SU-DHL-6 (cell line): ENCODE data around the gene SLC6A3.

Source experiments
- H2AFZ ChIP-seq: fragments of 200-600 bp; sonication (generic); 2 replicates; pipeline ENCODE4 v1.6.1; 2014; ENCODE audit warnings: low read depth, mild to moderate bottlenecking, moderate library complexity, mixed read lengths, antibody characterized with exemption, low read length; ENCODE audit not compliant: severe bottlenecking
- H3F3A ChIP-seq: fragments of 200-600 bp; shearing (Covaris generic); 2 replicates; pipeline ENCODE4 v1.6.0; 2016; ENCODE audit warnings: antibody characterized with exemption, mild to moderate bottlenecking; ENCODE audit not compliant: insufficient read depth
- H3K27ac ChIP-seq: fragments of 200-600 bp; sonication (generic); 2 replicates; pipeline ENCODE4 v1.5.1; 2016; ENCODE audit warnings: low read depth, mild to moderate bottlenecking, low read length, moderate library complexity, mixed read lengths
- H3K27me3 ChIP-seq: fragments of 200-600 bp; sonication (generic), shearing (Covaris generic); 2 replicates; pipeline ENCODE4 v1.6.0; 2014; ENCODE audit warnings: mild to moderate bottlenecking, low read length
- H3K36me3 ChIP-seq: fragments of 200-600 bp; sonication (generic); 2 replicates; pipeline ENCODE4 v1.6.1; 2014; ENCODE audit warnings: mild to moderate bottlenecking, low read length, mixed read lengths
- H3K4me2 ChIP-seq: fragments of 300-600, 200-600 bp; shearing (Covaris generic), sonication (generic); 2 replicates; pipeline ENCODE4 v1.6.0; 2014; ENCODE audit warnings: low read length, low read depth, mild to moderate bottlenecking; ENCODE audit not compliant: poor library complexity, severe bottlenecking
- H3K4me3 ChIP-seq: fragments of 200-600 bp; sonication (generic); 2 replicates; pipeline ENCODE4 v1.5.1; 2014; ENCODE audit warnings: antibody characterized with exemption, low read length, mild to moderate bottlenecking, mixed read lengths; ENCODE audit not compliant: insufficient read depth, poor library complexity, severe bottlenecking
- H3K79me2 ChIP-seq: fragments of 200-600 bp; sonication (generic); 2 replicates; pipeline ENCODE4 v1.6.1; 2014; ENCODE audit warnings: mild to moderate bottlenecking, low read length, moderate library complexity; ENCODE audit not compliant: insufficient read depth
- H3K9ac ChIP-seq: fragments of 200-600 bp; sonication (generic); 2 replicates; pipeline ENCODE4 v1.7.0; 2014; ENCODE audit warnings: mild to moderate bottlenecking, low read length
- H3K9me2 ChIP-seq: fragments of 200-600 bp; sonication (generic); replicated peaks from 2 replicates; pipeline ENCODE4 v1.6.1; 2014; ENCODE audit warnings: low read length; ENCODE audit not compliant: insufficient read depth
- H3K9me3 ChIP-seq: fragments of 200-600 bp; sonication (generic); 2 replicates; pipeline ENCODE4 v1.6.1; 2014; ENCODE audit warnings: low read length, mixed read lengths; ENCODE audit not compliant: insufficient read depth
- H4K20me1 ChIP-seq: fragments of 200-600 bp; sonication (generic); 2 replicates; pipeline ENCODE4 v1.6.1; 2014; ENCODE audit warnings: low read depth, mild to moderate bottlenecking, antibody characterized with exemption, low read length, moderate library complexity, mixed read lengths
- EZH2phosphoT487 ChIP-seq: fragments of 200-600 bp; sonication (generic), shearing (Covaris generic); conservative IDR thresholded peaks from 2 replicates; pipeline ENCODE4 v1.6.1; 2018; ENCODE audit warnings: mild to moderate bottlenecking, antibody characterized with exemption, low read length, moderate library complexity, mixed read lengths
- TF ChIP-seq, protein P1 (sequence below): fragments of 200-600 bp; sonication (generic); IDR thresholded peaks from one replicate; pipeline ENCODE4 v1.5.1; 2017; ENCODE audit warnings: antibody characterized with exemption, mild to moderate bottlenecking, low read length, moderate library complexity; ENCODE audit not compliant: insufficient read depth, poor library complexity, severe bottlenecking

SLC6A3 gene

DNA sequence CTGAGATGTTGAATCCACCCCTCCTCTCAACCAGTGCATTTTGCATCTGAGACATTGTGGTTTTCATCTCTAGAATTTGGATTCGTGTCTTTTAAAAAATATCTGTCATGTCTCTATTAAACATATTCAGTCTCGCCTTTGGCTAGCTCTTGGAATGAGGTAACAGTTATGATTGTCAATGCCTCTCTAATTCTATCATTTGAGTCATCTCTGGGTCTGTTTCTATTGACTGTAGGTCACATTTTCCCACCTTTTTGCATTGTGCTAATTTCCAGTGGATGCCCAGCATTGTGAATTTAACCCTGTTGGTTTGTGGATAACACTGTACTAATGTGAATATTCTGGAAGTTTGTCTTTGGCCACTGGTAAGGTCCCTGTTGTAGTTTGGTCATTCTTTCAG is 8.4 kb upstream of the SLC6A3 start:
- Histone ChIP-seq H3K9me3 (peaks cover 27% of the 10 kb centered on the region; the same call in 1 of the 2 replicates), H3K79me2 (no peaks in the 10 kb centered on the region), H4K20me1 (no peaks in the 10 kb centered on the region), H3K9me2 (no peaks in the 10 kb centered on the region), H3F3A (no peaks in the 10 kb centered on the region), H3K27me3 (no peaks in the 10 kb centered on the region), H3K36me3 (0 out of 2 replicates have a peak, but pooled peaks cover 3% of the 10 kb centered on the region), H3K9ac (no peak overlapping the region), H2AFZ (no peak overlapping the region), H3K27ac (no peak overlapping the region), H3K4me3 (no peak overlapping the region), H3K4me2 (no peak overlapping the region)
- no peak for TF ChIP-seq EZH2phosphoT487
- TF ChIP-seq, protein P1, sequence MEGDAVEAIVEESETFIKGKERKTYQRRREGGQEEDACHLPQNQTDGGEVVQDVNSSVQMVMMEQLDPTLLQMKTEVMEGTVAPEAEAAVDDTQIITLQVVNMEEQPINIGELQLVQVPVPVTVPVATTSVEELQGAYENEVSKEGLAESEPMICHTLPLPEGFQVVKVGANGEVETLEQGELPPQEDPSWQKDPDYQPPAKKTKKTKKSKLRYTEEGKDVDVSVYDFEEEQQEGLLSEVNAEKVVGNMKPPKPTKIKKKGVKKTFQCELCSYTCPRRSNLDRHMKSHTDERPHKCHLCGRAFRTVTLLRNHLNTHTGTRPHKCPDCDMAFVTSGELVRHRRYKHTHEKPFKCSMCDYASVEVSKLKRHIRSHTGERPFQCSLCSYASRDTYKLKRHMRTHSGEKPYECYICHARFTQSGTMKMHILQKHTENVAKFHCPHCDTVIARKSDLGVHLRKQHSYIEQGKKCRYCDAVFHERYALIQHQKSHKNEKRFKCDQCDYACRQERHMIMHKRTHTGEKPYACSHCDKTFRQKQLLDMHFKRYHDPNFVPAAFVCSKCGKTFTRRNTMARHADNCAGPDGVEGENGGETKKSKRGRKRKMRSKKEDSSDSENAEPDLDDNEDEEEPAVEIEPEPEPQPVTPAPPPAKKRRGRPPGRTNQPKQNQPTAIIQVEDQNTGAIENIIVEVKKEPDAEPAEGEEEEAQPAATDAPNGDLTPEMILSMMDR = no peak

DNA sequence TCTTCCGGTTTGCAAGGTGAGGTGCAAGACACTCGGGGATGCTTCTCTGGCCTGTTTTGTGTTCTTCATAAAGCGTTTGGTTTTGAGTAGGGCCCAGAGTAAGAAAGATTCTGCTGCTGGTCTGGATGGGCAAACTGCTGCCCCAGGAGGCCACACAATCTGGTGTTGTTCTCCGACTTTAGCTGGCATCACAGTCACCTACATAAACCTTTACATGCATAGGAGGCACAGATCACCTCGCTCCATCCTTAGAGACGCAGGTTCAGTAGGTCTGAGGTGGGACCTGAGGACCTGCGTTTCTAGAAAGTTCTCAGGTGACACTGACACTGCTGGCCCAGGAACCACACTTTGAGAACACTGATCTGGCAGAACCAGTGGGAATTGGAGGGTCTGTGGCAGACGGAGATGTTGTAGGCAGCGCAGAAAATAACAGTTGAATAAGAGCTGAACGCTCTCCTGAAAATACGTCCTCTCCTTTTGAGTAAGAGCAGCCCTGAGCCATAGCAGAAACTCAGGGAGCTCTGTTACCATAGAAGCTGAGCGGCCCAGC is 3.9 kb upstream of the SLC6A3 start:
- Histone ChIP-seq H3K27ac (no peak overlapping the region), H3F3A (no peaks in the 10 kb centered on the region), H3K9me3 (peaks cover 8% of the 10 kb centered on the region; the same call in 1 of the 2 replicates), H3K4me3 (no peak overlapping the region), H3K4me2 (no peak overlapping the region), H2AFZ (no peak overlapping the region), H3K9ac (no peak overlapping the region), H3K36me3 (no peaks in the 10 kb centered on the region), H3K79me2 (no peaks in the 10 kb centered on the region), H4K20me1 (no peaks in the 10 kb centered on the region), H3K27me3 (no peaks in the 10 kb centered on the region), H3K9me2 (no peaks in the 10 kb centered on the region)
- no peak for TF ChIP-seq EZH2phosphoT487
- TF ChIP-seq, protein P1 = no peak

DNA sequence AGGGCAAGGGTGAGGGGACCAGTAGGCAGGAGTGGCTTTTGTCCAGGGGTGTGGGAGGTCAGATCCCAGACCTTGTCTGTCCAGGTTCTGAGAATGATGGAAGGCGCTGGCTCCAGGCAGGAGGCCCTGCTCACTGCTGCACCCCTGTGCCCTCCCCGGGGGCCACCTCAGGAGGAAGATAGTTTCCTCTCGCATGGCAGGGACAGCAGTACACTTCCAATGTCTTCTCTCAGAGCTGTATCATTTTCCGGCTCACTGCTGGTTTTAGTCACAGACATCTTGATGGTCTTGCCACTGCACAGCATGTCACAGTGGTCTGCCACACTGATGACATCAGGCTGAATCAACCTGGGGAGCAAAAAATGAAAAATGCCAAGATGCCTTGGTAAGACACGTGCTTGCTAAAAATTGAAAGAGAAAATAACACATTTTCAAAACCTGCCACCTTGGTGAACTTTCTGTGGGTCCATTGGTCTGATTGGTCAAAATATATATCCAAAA is 3.3 kb upstream of the SLC6A3 start:
- Histone ChIP-seq H3K4me3 (no peak overlapping the region), H3K9me2 (no peaks in the 10 kb centered on the region), H3K9me3 (peaks cover 4% of the 10 kb centered on the region; the same call in 1 of the 2 replicates), H3K9ac (no peak overlapping the region), H3F3A (no peaks in the 10 kb centered on the region), H3K36me3 (no peaks in the 10 kb centered on the region), H3K27me3 (no peaks in the 10 kb centered on the region), H3K27ac (no peak overlapping the region), H3K4me2 (no peak overlapping the region), H2AFZ (no peak overlapping the region), H3K79me2 (no peaks in the 10 kb centered on the region), H4K20me1 (no peaks in the 10 kb centered on the region)
- no peak for TF ChIP-seq EZH2phosphoT487
- TF ChIP-seq, protein P1 = no peak
